Fibroblast of skin of right quadriceps (primary cell): ENCODE data around the gene DEFB128.

Experiments
- DNase-seq: peaks from one replicate; pipeline ENCODE4 v3.0.0-alpha.2; 2013

The DEFB128 gene

GRCh38 chr20:145877-146276 lies 43.6 kb downstream of the DEFB128 start:
- no peak for DNase-seq

GRCh38 chr20:142290-142689 lies 47.2 kb downstream of the DEFB128 start, which contains the start of gene DEFB126:
Gene DEFB126 (plus strand): TSS chr20:142590. CDS start chr20:142629, 39 bp downstream.
- DNase-seq = no peak
